NB4 (cell line): ENCODE results near the gene MYO1E.

Experiments
- POLR2A ChIP-seq: IDR thresholded peaks from 2 replicates; pipeline ENCODE4 v1.6.1; 2011; ENCODE audit warnings: mild to moderate bottlenecking; ENCODE audit not compliant: insufficient read length; ENCODE audit errors: extremely low read depth
- TF ChIP-seq, protein P1 (sequence below): IDR thresholded peaks from one replicate; pipeline ENCODE4 v1.5.1; 2012; ENCODE audit warnings: low read depth, low read length
- TF ChIP-seq, protein P2 (sequence below): IDR thresholded peaks from 2 replicates; pipeline ENCODE4 v1.6.1; 2011; ENCODE audit warnings: low read depth, low read length

DNA sequence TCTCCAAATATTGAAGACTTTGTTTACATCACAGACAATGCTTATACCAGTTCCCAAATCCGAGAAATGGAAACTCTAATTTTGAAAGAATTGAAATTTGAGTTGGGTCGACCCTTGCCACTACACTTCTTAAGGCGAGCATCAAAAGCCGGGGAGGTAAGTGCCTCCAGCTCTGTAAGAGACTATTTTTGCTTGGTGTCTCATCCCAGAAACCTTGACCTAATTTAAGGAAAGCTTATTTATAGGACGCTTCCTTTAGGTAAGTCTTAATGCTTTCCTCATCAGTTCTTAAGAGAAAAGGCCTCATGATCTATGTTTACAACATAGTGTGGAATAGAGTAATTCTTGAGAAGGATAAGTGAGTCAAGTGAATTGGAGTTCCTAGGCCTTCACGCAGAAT lies 255.9 kb downstream of the MYO1E start:
- TF ChIP-seq, protein P1, sequence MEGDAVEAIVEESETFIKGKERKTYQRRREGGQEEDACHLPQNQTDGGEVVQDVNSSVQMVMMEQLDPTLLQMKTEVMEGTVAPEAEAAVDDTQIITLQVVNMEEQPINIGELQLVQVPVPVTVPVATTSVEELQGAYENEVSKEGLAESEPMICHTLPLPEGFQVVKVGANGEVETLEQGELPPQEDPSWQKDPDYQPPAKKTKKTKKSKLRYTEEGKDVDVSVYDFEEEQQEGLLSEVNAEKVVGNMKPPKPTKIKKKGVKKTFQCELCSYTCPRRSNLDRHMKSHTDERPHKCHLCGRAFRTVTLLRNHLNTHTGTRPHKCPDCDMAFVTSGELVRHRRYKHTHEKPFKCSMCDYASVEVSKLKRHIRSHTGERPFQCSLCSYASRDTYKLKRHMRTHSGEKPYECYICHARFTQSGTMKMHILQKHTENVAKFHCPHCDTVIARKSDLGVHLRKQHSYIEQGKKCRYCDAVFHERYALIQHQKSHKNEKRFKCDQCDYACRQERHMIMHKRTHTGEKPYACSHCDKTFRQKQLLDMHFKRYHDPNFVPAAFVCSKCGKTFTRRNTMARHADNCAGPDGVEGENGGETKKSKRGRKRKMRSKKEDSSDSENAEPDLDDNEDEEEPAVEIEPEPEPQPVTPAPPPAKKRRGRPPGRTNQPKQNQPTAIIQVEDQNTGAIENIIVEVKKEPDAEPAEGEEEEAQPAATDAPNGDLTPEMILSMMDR: no peak
- TF ChIP-seq, protein P2, sequence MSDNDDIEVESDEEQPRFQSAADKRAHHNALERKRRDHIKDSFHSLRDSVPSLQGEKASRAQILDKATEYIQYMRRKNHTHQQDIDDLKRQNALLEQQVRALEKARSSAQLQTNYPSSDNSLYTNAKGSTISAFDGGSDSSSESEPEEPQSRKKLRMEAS: no peak
- no peak for TF ChIP-seq POLR2A
